Smooth muscle cell (in vitro differentiated cells): ENCODE measurements around the gene GAST. TPM values are rescaled to one million over a fixed set of nuclear protein-coding genes. Genes with fewer than 3 reads are reported as not detected.

Experiments
- DNase-seq: peaks from one replicate; lab custom pipeline; 2025; ENCODE audit not compliant: unreplicated experiment; lab: John Stamatoyannopoulos, UW
- H2AFZ ChIP-seq: fragments of 200-600 bp; sonication (generic); 2 replicates; pipeline ENCODE4 v1.6.0; 2016; ENCODE audit warnings: antibody characterized with exemption, low read depth, mild to moderate bottlenecking
- H3F3A ChIP-seq: fragments of 200-600 bp; sonication (generic); 2 replicates; pipeline ENCODE4 v1.6.0; 2017; ENCODE audit warnings: antibody characterized with exemption, low read depth
- H3K27ac ChIP-seq: fragments of 200-600 bp; sonication (generic); 2 replicates; pipeline ENCODE4 v1.5.1; 2016; ENCODE audit warnings: low read depth, mild to moderate bottlenecking
- H3K27me3 ChIP-seq: fragments of 200-600 bp; sonication (generic); 2 replicates; pipeline ENCODE4 v1.6.1; 2016; ENCODE audit warnings: low read depth, mild to moderate bottlenecking
- H3K36me3 ChIP-seq: fragments of 200-600 bp; sonication (generic); 2 replicates; pipeline ENCODE4 v1.5.1; 2016; ENCODE audit warnings: low read depth
- H3K4me1 ChIP-seq: fragments of 200-600 bp; sonication (generic); 2 replicates; pipeline ENCODE4 v1.5.1; 2016; ENCODE audit warnings: low read depth
- H3K4me2 ChIP-seq: fragments of 200-600 bp; sonication (generic); 2 replicates; pipeline ENCODE4 v1.6.0; 2016; ENCODE audit warnings: mild to moderate bottlenecking
- H3K4me3 ChIP-seq: fragments of 200-600 bp; sonication (generic); 2 replicates; pipeline ENCODE4 v1.5.1; 2016; ENCODE audit warnings: mild to moderate bottlenecking
- H3K79me2 ChIP-seq: fragments of 200-600 bp; sonication (generic); 2 replicates; pipeline ENCODE4 v1.6.0; 2016; ENCODE audit warnings: low read depth, mild to moderate bottlenecking
- H3K9ac ChIP-seq: fragments of 200-600 bp; sonication (generic); 2 replicates; pipeline ENCODE4 v1.6.0; 2016; ENCODE audit warnings: low read depth
- H3K9me3 ChIP-seq: fragments of 200-600 bp; sonication (generic); replicated peaks from 2 replicates; pipeline ENCODE4 v1.5.1; 2016; ENCODE audit warnings: low read depth
- H4K20me1 ChIP-seq: fragments of 200-600 bp; sonication (generic); 2 replicates; pipeline ENCODE4 v1.6.0; 2016; ENCODE audit warnings: low read depth
- CTCF ChIP-seq: fragments of 200-600 bp; sonication (generic); IDR thresholded peaks from 2 replicates; pipeline ENCODE4 v1.5.1; 2017; ENCODE audit warnings: borderline replicate concordance, mild to moderate bottlenecking, antibody characterized with exemption; ENCODE audit not compliant: insufficient read depth, poor library complexity, severe bottlenecking
- WGBS: methylation state at CpG from one replicate; pipeline ENCODE4 v1.1.7; 2016; ENCODE audit warnings: low lambda C conversion rate; 5-methylcytosine and 5-hydroxymethylcytosine counted together
- polyA plus RNA-seq: library from polyadenylated mRNA; unstranded; fragments of >200 nt; fragmentation: Nextera tagmentation; extraction: Ambion mirVana; gene quantifications from 2 replicates; pipeline ENCODE4 v1.2.1, GENCODE V29; 2016
- total RNA-seq: library from RNA; depleted of rRNA; stranded (reverse); fragments of >200 nt; gene quantifications from 2 replicates; pipeline ENCODE4 v1.2.3, GENCODE V29; 2014

Gene GAST
- total and polyA plus RNA-seq, 2 experiments from 2014 or later = 1.2 TPM; not detected in 1

- H3F3A ChIP-seq = peaks cover 5% of the 10 kb centered on the region
- no peak overlapping the region for H3K9ac ChIP-seq
- H3K4me3 ChIP-seq = no peak overlapping the region
- no peaks in the 10 kb centered on the region for H3K36me3 ChIP-seq
- peaks cover 17% of the 10 kb centered on the region for H3K4me1 ChIP-seq
- no peaks in the 10 kb centered on the region for H3K79me2 ChIP-seq
- no peak for DNase-seq
- no peaks in the 10 kb centered on the region for H3K9me3 ChIP-seq
- no peak overlapping the region for H2AFZ ChIP-seq
- H4K20me1 ChIP-seq = no peaks in the 10 kb centered on the region
- WGBS = 89% methylated on average over 3 of the region's 3 CpGs
- no peaks in the 10 kb centered on the region for H3K27me3 ChIP-seq
- H3K27ac ChIP-seq = no peak overlapping the region
- TF ChIP-seq CTCF = no peak
- no peak overlapping the region for H3K4me2 ChIP-seq
These were observed 36.1 kb upstream of the GAST start for GRCh38 chr17:41676058-41676419.

- Histone ChIP-seq H2AFZ (peak overlapping the region; percentile 82), H3K9me3 (no peaks in the 10 kb centered on the region), H3K9ac (peak overlapping the region; percentile 53), H3K4me3 (peak overlapping the region; percentile 25), H4K20me1 (no peaks in the 10 kb centered on the region), H3K27me3 (no peaks in the 10 kb centered on the region), H3K4me2 (peak overlapping the region; percentile 83), H3F3A (peaks cover 5% of the 10 kb centered on the region), H3K27ac (peak overlapping the region; percentile 85), H3K4me1 (peaks cover 17% of the 10 kb centered on the region), H3K79me2 (no peaks in the 10 kb centered on the region), H3K36me3 (no peaks in the 10 kb centered on the region)
- DNase-seq = no peak
- no peak for TF ChIP-seq CTCF
- WGBS = 79% methylated on average over 2 of the region's 2 CpGs
These were observed 33.7 kb upstream of the GAST start for GRCh38 chr17:41678411-41678906.

- 36% methylated on average over 6 of the region's 6 CpGs for WGBS
- Histone ChIP-seq H3K79me2 (no peaks in the 10 kb centered on the region), H3K9me3 (no peaks in the 10 kb centered on the region), H4K20me1 (no peaks in the 10 kb centered on the region), H3K9ac (peak overlapping the region; percentile 53), H3F3A (peaks cover 5% of the 10 kb centered on the region), H3K4me1 (peaks cover 17% of the 10 kb centered on the region), H2AFZ (peak overlapping the region; percentile 82), H3K36me3 (no peaks in the 10 kb centered on the region), H3K27me3 (no peaks in the 10 kb centered on the region), H3K27ac (peak overlapping the region; percentile 85), H3K4me2 (peak overlapping the region; percentile 83), H3K4me3 (peak overlapping the region; percentile 25)
- no peak for DNase-seq
- TF ChIP-seq CTCF = no peak
These were observed 33.0 kb upstream of the GAST start for GRCh38 chr17:41678907-41679739.
